HK-2 (cell line): ENCODE measurements around the gene SOWAHD.
"Not testable (repeated sequence)": the region's sequence is repeated elsewhere in the genome, so short reads cannot be mapped to it uniquely, and the experiment has no call there.

Experiments used
- DNase-seq: peaks from one replicate; pipeline ENCODE4 v3.0.0-alpha.2; 2018; ENCODE audit not compliant: unreplicated experiment

Gene SOWAHD

GRCh38 chrX:119757979-119758730, at the start of gene SOWAHD:
Gene SOWAHD, plus strand, starts transcription at chrX:119758588. Its CDS starts 80 bp downstream, at chrX:119758668.
- peak; percentile 66 for DNase-seq

DNA sequence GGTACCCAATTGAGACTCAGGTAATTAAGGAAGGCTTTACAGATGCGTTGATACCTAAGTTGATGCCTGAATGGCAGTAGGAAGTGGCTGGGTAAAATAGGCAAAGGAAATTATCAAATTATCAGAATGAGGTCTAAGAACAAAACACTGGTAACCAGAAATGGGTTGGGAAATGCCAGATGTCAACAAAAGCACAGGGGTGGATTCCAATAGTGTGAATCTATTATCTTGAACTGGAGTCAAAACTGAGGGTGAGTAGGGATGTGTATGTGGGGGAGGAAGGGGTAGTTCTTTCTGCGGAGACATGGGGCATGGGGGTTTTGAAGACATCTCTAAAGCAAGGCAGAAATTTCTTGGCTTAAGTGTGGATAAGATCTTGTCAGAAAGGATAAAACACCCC, 49.5 kb upstream of the SOWAHD start:
- no peak for DNase-seq

DNA sequence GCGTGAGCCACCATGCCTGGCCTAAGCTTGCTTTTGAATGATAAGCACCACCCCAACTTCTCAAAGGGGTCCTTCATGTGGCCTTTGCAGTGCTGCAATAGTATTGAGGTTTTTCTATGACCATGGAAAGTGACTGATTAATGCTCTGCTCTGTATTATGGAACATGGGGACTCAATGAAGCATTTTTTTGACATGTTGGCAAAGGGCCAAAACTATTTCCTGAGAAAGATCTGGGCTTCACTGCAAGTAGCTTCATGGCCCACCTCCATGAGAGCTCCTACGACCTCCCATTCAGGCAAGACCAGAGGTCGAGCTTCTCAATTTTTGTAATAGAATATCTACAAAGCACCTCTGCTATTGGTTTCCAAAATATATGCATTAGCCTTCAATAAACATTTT, 48.8 kb upstream of the SOWAHD start:
- DNase-seq = no peak

DNA sequence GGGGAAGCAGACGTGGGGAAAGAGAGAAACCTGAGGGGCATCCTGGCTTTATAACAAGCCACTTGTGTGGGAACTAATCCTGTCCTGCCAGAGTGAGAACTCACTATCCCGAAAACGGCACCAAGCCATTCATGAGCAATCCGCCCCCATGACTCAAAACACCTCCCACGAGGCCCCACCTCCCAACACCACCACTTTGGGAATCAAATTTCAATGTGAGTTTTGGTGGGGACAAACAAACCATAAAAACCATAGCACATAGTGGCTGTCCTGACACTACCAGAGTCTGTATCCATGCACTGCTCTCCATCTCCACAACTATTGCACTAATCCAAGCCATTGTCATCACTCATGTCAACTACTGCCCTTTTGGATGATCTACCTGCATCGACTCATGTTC, 36.9 kb upstream of the SOWAHD start:
- no peak for DNase-seq

- DNase-seq = no peak
Observed at GRCh38 chrX:119721926-119722325, 36.5 kb upstream of the SOWAHD start.

DNA sequence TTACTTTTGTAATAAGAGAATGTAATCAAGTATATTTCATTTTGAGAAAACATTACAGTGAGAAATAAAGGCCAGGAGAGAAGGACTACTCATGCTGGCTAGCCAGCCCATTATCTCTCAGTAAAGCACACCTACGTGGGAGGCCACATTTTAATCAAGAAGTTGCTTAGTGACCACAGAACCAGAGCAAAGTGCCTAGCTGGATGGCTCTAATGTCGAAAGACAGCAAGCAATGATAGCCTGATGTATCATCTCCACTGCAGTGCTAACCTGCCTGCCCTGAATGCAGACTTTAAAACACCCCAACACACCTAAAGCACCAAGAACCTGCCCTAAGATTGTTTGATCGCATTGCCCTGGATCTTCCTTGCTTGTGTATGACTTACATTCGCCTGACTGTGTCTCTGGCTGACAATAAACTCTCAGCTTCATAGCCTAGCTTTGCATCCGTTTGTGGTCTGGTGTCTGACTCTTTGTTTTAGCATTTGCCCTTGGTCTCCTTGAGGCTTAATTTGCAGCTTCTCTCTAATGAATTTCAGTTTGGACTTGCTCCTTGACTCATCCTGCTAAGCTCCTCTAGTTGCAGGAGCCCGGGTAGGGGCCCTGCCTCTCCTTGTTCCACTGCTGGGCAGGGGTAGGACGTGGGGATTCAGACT, 31.4 kb upstream of the SOWAHD start:
- DNase-seq = no peak

DNA sequence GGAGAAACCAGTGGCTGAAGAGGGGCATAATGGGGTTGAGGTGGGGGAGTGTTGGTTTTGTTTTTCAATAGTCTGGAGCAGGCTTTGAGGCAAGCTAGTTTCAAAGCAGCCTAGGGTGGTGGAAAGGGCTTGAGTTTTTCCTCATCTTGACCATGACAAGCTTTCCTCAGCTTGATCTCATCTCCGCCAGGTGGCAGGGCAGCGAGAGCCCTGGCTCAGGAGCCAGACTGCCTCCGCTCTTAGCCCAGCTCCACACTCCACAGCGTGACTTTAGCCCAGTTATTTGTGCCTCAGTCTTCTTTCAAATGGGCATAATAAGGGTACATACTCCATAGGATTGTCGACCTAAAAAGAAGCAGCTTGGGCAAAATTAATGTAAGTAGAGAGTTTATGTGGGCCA, 29.9 kb upstream of the SOWAHD start:
- DNase-seq = no peak

DNA sequence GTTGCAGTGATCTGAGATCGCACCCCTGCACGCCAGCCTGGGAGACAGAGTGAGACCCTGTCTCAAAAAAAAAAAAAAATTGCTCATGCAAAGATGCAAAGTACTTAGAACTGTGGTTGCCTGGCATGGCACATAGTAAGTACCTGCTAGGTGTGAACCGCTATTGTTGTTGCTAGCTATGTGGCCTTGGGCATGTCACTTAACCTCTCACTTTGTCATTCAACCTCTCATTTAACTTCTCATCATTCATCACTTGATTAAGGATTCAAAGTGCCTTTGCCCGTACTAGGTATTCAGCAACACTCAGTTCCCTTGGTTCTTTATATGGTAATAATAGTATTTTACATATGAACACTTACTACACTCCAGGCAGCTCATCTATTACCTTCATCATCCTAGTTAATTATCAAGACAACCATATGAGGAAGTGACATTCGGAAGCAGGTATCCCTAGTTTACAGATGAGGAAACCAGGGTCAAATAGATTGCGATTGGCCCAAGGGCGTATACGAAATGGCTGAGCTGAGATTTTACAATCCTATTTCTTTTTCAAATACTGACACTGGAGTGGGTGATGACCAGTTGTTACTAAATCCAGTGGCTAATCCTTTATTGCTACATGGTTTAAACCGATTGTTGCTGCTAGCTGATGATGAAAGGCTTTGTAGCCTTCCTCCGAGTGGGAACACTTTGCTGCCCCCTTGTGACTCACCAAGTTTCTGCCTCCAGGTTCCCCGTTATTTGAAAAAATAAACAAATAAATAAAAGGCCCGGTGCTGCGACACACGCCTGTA, 28.8 kb upstream of the SOWAHD start:
- DNase-seq = peak; percentile 34

DNA sequence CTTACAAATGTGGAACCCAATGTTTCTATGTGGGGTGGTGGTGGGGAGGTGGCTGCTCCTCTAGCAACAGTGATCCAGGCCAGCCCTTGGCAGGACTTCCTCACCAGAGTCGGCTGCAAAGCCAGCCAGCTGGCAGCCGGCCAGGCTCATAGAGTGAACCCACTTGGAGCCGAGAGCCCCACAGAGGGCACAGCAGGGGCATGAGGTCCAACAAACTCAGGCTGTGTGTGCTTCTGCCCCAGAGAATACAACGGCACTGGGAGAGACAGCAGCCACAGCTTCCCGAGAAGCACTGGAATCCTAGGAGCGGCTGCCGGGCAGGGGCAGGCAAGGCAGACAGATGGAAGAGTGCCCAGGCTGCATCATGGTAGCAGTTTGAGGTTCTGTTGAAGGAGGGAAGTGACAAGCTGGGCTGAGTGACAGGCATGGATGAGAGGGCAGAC, 23.5 kb upstream of the SOWAHD start:
- DNase-seq = no peak

DNA sequence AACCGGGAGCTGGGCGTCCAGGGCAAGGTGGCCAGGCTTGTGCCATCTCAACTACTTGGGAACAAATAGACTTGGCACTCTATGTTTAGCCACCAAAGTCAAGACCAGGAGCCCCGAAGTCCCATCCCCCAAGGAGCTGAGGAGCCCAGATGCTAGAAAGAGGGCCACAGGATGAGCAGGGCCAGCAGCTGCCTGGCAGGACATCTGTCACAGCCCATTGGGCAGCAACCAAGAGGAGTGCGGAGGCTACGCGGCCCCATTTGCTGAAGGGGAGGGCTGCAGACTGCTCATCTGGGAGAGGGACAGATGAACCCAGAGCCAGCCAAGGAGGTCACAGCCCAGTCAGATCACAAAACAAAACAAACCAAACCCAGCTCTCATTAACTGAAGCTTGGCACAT, 22.9 kb upstream of the SOWAHD start:
- no peak for DNase-seq

- no peak for DNase-seq
Observed at GRCh38 chrX:119736206-119736764, 22.1 kb upstream of the SOWAHD start.

GRCh38 chrX:119738742-119739141, 19.6 kb upstream of the SOWAHD start:
- no peak for DNase-seq

DNA sequence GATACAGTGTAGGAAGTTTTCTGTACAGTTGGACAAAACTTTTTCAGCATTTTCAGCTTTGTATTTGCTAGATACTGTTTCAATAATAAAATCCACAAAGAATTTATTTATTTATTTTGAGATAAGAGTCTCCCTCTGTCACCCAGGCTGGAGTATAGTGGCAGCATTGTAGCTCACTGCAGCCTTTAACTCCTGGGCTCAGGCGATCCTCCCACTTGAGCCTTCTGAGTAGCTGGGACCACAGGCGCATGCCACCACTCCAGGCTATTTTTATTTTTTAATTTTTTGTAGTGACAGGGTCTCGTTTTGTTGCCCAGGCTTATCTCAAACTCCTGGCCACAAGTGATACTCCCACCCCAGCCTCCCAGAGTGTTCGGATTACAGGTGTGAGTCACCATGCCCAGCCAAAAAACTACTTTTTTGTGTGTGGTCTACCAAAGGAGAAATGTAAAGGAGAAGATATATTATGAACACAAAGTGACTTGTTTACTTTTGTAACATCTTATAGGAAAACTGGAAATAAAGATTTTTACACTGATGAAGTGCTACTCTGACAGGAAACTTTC, 13.0 kb upstream of the SOWAHD start:
- no peak for DNase-seq

DNA sequence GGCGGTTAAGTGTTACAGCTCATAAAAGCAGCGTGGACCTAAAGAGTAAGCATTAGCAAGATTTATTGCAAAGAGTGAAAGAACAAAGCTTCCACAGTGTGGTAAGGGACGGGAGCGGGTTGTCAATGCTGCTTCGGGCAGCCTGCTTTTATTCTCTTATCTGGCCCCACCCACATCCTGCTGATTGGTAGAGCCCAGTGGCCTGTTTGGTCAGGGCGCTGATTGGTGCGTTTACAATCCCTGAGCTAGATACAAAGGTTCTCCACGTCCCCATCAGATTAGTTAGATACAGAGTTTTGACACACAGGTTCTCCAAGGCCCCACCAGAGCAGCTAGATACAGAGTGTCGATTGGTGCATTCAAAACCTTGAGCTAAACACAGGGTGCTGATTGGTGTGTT, 8.3 kb upstream of the SOWAHD start:
- not testable (repeated sequence) for DNase-seq

- DNase-seq = not testable (repeated sequence)
Observed at GRCh38 chrX:119750751-119751150, 7.6 kb upstream of the SOWAHD start.

- DNase-seq = no peak
Observed at GRCh38 chrX:119753001-119753400, 5.4 kb upstream of the SOWAHD start.

DNA sequence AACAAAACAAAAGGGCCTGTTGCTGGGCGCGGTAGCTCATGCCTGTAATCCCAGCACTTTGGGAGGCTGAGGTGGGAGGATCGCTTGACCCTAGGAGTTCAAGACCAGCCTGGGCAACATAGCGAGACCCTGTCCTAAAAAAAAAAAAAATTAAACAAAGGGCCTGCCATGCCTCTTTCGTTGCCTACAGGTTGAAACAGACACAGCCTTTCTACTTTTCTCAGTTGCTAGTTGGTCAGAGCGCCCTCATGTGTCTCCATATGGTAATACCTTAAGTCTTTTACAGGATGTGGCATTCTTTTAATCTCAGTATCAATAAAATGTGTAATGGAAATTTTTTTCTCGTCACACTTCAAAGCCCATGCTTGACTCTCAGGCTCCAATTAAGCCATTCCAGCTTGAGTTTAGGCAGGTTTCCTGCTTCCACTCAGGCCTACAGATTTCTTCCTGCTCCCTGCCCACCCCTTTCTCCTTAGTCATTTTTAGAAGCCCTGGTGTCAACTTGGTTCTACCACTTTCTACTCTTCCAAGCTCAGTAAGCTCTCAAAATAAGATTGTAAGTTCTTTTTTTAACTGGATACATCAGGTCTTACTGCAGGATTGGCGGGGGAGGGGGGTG, 4.6 kb upstream of the SOWAHD start:
- DNase-seq = no peak

- no peak for DNase-seq
Observed at GRCh38 chrX:119755981-119756533, 2.3 kb upstream of the SOWAHD start.

DNA sequence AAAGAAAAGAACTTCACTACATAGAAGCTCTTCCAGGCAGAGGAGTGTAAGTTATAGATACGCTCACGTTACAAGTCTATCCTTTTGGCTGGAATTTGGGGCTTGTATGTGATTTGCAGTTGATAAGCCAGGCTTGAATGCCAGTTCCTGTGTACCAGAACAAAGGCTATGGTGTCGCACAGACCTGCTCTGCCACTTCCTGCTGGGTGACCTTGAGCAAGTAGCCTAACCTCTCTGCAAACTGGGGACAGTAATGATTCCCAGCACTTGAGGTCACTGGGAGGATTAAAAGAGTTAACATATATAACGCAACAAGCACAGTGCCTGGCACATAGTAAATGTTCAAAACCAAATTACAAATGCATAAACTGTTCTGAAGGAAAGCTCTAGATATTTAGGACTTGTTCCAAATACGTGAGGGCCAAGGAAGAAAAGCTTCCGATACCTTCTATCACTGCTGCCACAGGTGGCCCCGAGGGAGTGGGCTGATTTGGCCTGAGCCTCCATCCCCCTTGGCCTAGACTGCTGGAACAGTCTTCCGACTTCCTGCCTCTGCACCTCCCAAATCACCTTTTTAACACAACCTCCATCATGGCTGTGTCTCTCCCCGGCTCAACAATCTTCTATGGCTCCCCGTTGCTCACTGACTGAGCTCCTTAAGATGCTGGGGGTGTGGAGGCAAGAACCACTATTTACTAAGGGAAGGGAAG, 1.3 kb upstream of the SOWAHD start:
- DNase-seq = no peak

DNA sequence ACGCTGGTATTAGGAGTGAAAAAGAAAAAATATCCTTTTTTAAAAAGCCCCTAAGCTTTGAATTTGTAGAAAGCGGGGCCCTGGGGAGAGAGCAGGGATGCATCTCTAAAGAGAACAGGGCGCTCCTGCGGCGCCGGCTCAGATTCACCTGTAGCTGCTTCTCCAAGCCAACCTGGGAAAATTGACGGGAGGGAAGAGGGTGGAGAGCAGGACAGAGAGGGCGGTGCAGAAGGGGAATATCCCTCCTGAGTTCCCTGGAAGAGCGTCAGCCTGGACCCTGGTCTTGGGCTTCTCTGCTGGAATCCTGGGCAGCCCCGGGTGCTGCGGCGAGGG, 776 bp upstream of the SOWAHD start:
- no peak for DNase-seq
